HEK293T (cell line): ENCODE measurements around the gene PEAK1.

Experiments
- CTCF ChIA-PET: fragments of 350-600 bp; formaldehyde crosslinking; extraction: SDS; loops from one replicate; lab custom pipeline; 2021; ENCODE audit warnings: antibody characterized with exemption, inconsistent platforms; lab: Yijun Ruan, JAX
- POLR2A ChIA-PET: fragments of 350-600 bp; formaldehyde crosslinking; extraction: SDS; loops from one replicate; lab custom pipeline; 2020; ENCODE audit warnings: antibody characterized with exemption, inconsistent platforms; lab: Yijun Ruan, JAX
- DNase-seq: peaks from one replicate; pipeline ENCODE4 v3.0.0; 2012; ENCODE audit warnings: mixed read lengths; ENCODE audit errors: extremely low spot score
- ARNT ChIP-seq: fragments of 450-650 bp; IDR thresholded peaks from 2 replicates; pipeline ENCODE4 v1.6.1; 2017; ENCODE audit warnings: mild to moderate bottlenecking
- BHLHE40 ChIP-seq: fragments of 450-650 bp; IDR thresholded peaks from 2 replicates; pipeline ENCODE4 v1.6.1; 2016; ENCODE audit warnings: mild to moderate bottlenecking, moderate library complexity, borderline replicate concordance
- CTBP1 ChIP-seq: fragments of 450-650 bp; IDR thresholded peaks from 2 replicates; pipeline ENCODE4 v1.6.1; 2016; ENCODE audit warnings: borderline replicate concordance
- ELF4 ChIP-seq: fragments of 450-650 bp; IDR thresholded peaks from 2 replicates; pipeline ENCODE4 v1.6.1; 2017; ENCODE audit warnings: antibody characterized with exemption
- FOXA1 ChIP-seq: fragments of 450-650 bp; IDR thresholded peaks from 2 replicates; pipeline ENCODE4 v1.6.1; 2016; ENCODE audit warnings: mild to moderate bottlenecking
- FOXK2 ChIP-seq: fragments of 450-650 bp; IDR thresholded peaks from 2 replicates; pipeline ENCODE4 v1.6.1; 2016; ENCODE audit warnings: mild to moderate bottlenecking
- FOXM1 ChIP-seq: fragments of 450-650 bp; IDR thresholded peaks from 2 replicates; pipeline ENCODE4 v1.6.1; 2017; ENCODE audit warnings: mild to moderate bottlenecking, borderline replicate concordance
- HDGF ChIP-seq: fragments of 450-650 bp; IDR thresholded peaks from 2 replicates; pipeline ENCODE4 v1.6.1; 2017; ENCODE audit warnings: antibody characterized with exemption, borderline replicate concordance
- L3MBTL2 ChIP-seq: fragments of 450-650 bp; conservative IDR thresholded peaks from 2 replicates; pipeline ENCODE4 v1.6.1; 2016; ENCODE audit warnings: mild to moderate bottlenecking
- LEF1 ChIP-seq: fragments of 450-650 bp; IDR thresholded peaks from 2 replicates; pipeline ENCODE4 v1.6.1; 2017; ENCODE audit warnings: mild to moderate bottlenecking, borderline replicate concordance
- NFRKB ChIP-seq: fragments of 450-650 bp; IDR thresholded peaks from 2 replicates; pipeline ENCODE4 v1.6.1; 2016; ENCODE audit warnings: mild to moderate bottlenecking, moderate library complexity
- PKNOX1 ChIP-seq: fragments of 450-650 bp; IDR thresholded peaks from 2 replicates; pipeline ENCODE4 v1.6.1; 2016
- SP1 ChIP-seq: fragments of 450-650 bp; IDR thresholded peaks from 2 replicates; pipeline ENCODE4 v1.6.1; 2017
- SUZ12 ChIP-seq: fragments of 450-650 bp; IDR thresholded peaks from 2 replicates; pipeline ENCODE4 v1.6.1; 2016; ENCODE audit warnings: mild to moderate bottlenecking
- TARDBP ChIP-seq: fragments of 450-650 bp; IDR thresholded peaks from 2 replicates; pipeline ENCODE4 v1.6.1; 2016
- ZNF384 ChIP-seq: fragments of 450-650 bp; IDR thresholded peaks from 2 replicates; pipeline ENCODE4 v1.6.1; 2016

PEAK1 gene

GRCh38 chr15:77309392-77309791 is 110.5 kb downstream of the PEAK1 start:
- ChIA-PET CTCF (no interaction called here), POLR2A (no interaction called here)
- no peak for DNase-seq
- TF ChIP-seq SP1 (no peak), HDGF (no peak), BHLHE40 (no peak), FOXA1 (no peak), ELF4 (no peak), FOXK2 (no peak), NFRKB (no peak), FOXM1 (no peak), L3MBTL2 (no peak), PKNOX1 (no peak), TARDBP (no peak), ZNF384 (no peak), LEF1 (no peak), ARNT (no peak), SUZ12 (no peak), CTBP1 (no peak)

- CTCF ChIA-PET: no interaction called here
- no peak for TF ChIP-seq ZNF384
- TF ChIP-seq HDGF: no peak
- TF ChIP-seq SP1: no peak
- TF ChIP-seq ELF4: no peak
- no peak for TF ChIP-seq LEF1
- no peak for TF ChIP-seq L3MBTL2
- TF ChIP-seq FOXK2: no peak
- no peak for TF ChIP-seq FOXM1
- TF ChIP-seq NFRKB: no peak
- no peak for TF ChIP-seq TARDBP
- TF ChIP-seq ARNT: no peak
- no peak for DNase-seq
- POLR2A ChIA-PET: no interaction called here
Measured at GRCh38 chr15:77305953-77306352, 114.0 kb downstream of the PEAK1 start.

GRCh38 chr15:77296773-77297337 is 123.0 kb downstream of the PEAK1 start:
- DNase-seq: no peak
- CTCF ChIA-PET: interaction anchor here (0.7 kb wide), 1 partner anchor 22 kb away, joined by 3 read pairs; no protein-coding TSS in a partner anchor
- TF ChIP-seq LEF1: no peak
- TF ChIP-seq ARNT: no peak
- TF ChIP-seq FOXK2: no peak
- no peak for TF ChIP-seq SUZ12
- peak; percentile 71 for TF ChIP-seq PKNOX1
- no peak for TF ChIP-seq BHLHE40
- TF ChIP-seq HDGF: no peak
- no peak for TF ChIP-seq FOXA1
- no peak for TF ChIP-seq CTBP1
- POLR2A ChIA-PET: no interaction called here

- no peak for TF ChIP-seq TARDBP
- TF ChIP-seq CTBP1: no peak
- TF ChIP-seq LEF1: no peak
- TF ChIP-seq FOXK2: no peak
- TF ChIP-seq NFRKB: no peak
- TF ChIP-seq PKNOX1: no peak
- ChIA-PET POLR2A (no interaction called here), CTCF (no interaction called here)
- DNase-seq: no peak
Measured at GRCh38 chr15:77295446-77295845, 124.5 kb downstream of the PEAK1 start.

- no peak for DNase-seq
- POLR2A ChIA-PET: no interaction called here
- CTCF ChIA-PET: no interaction called here
- no peak for TF ChIP-seq FOXA1
- no peak for TF ChIP-seq HDGF
- no peak for TF ChIP-seq PKNOX1
- no peak for TF ChIP-seq SP1
- TF ChIP-seq SUZ12: no peak
- no peak for TF ChIP-seq LEF1
- no peak for TF ChIP-seq CTBP1
- no peak for TF ChIP-seq BHLHE40
- TF ChIP-seq ZNF384: no peak
- TF ChIP-seq L3MBTL2: no peak
- no peak for TF ChIP-seq ELF4
- no peak for TF ChIP-seq FOXM1
- TF ChIP-seq ARNT: no peak
- TF ChIP-seq FOXK2: no peak
- TF ChIP-seq NFRKB: no peak
- TF ChIP-seq TARDBP: no peak
Measured at GRCh38 chr15:77292969-77293558, 126.8 kb downstream of the PEAK1 start.
